DOHH2 (cell line): ENCODE results near the gene FXYD4.

Source experiments
- H3F3A ChIP-seq: fragments of 200-600 bp; sonication (generic), shearing (Covaris generic); 2 replicates; pipeline ENCODE4 v1.6.0; 2016; ENCODE audit warnings: antibody characterized with exemption, mild to moderate bottlenecking; ENCODE audit not compliant: control insufficient read depth, insufficient read depth
- H3K27ac ChIP-seq: fragments of 200-600 bp; sonication (generic); 2 replicates; pipeline ENCODE4 v1.5.1; 2014; ENCODE audit warnings: low read depth, mild to moderate bottlenecking, low read length, moderate library complexity
- H3K27me3 ChIP-seq: fragments of 200-600 bp; sonication (generic); 2 replicates; pipeline ENCODE4 v1.6.1; 2014; ENCODE audit warnings: mild to moderate bottlenecking, low read length, mixed read lengths; ENCODE audit not compliant: control insufficient read depth
- H3K36me3 ChIP-seq: fragments of 200-600 bp; sonication (generic); 2 replicates; pipeline ENCODE4 v1.6.1; 2014; ENCODE audit warnings: mild to moderate bottlenecking, low read length, moderate library complexity, mixed read lengths; ENCODE audit not compliant: control insufficient read depth
- H3K4me1 ChIP-seq: fragments of 200-600 bp; sonication (generic); 2 replicates; pipeline ENCODE4 v1.6.1; 2014; ENCODE audit warnings: mild to moderate bottlenecking, low read length, mixed read lengths; ENCODE audit not compliant: control insufficient read depth
- H3K4me2 ChIP-seq: fragments of 200-600 bp; sonication (generic); 2 replicates; pipeline ENCODE4 v1.6.0; 2014; ENCODE audit warnings: mild to moderate bottlenecking, low read length, moderate library complexity
- H3K4me3 ChIP-seq: fragments of 200-600 bp; sonication (generic); 2 replicates; pipeline ENCODE4 v1.5.1; 2014; ENCODE audit warnings: mild to moderate bottlenecking, low read length, mixed read lengths
- H3K79me2 ChIP-seq: fragments of 200-600 bp; sonication (generic); 2 replicates; pipeline ENCODE4 v1.6.1; 2014; ENCODE audit warnings: mild to moderate bottlenecking, low read length, mixed read lengths; ENCODE audit not compliant: control insufficient read depth
- H3K9me2 ChIP-seq: fragments of 200-600 bp; sonication (generic); replicated peaks from 2 replicates; pipeline ENCODE4 v1.6.1; 2014; ENCODE audit warnings: mild to moderate bottlenecking, low read length, mixed read lengths; ENCODE audit not compliant: control insufficient read depth
- H3K9me3 ChIP-seq: fragments of 200-600 bp; sonication (generic); 2 replicates; pipeline ENCODE4 v1.6.1; 2014; ENCODE audit warnings: antibody characterized with exemption, low read length, mixed read lengths; ENCODE audit not compliant: control insufficient read depth, insufficient read depth
- H4K20me1 ChIP-seq: fragments of 200-600 bp; sonication (generic); 2 replicates; pipeline ENCODE4 v1.6.0; 2014; ENCODE audit warnings: low read depth, mild to moderate bottlenecking, antibody characterized with exemption, low read length, moderate library complexity; ENCODE audit not compliant: control insufficient read depth, insufficient read depth
- CTCF ChIP-seq: fragments of 200-600 bp; sonication (generic); IDR thresholded peaks from one replicate; pipeline ENCODE4 v1.5.1; 2014; ENCODE audit warnings: antibody characterized with exemption, mild to moderate bottlenecking, low read depth, low read length; ENCODE audit not compliant: poor library complexity, severe bottlenecking
- EZH2phosphoT487 ChIP-seq: fragments of 200-600 bp; sonication (generic); IDR thresholded peaks from 2 replicates; pipeline ENCODE4 v1.6.1; 2017; ENCODE audit warnings: borderline replicate concordance, mild to moderate bottlenecking, antibody characterized with exemption, low read length, moderate library complexity, mixed read lengths

Gene FXYD4

GRCh38 chr10:43417950-43418768 is 46.7 kb downstream of the FXYD4 start:
- Histone ChIP-seq H3K4me1 (peaks cover 48% of the 10 kb centered on the region), H3K27me3 (no peaks in the 10 kb centered on the region), H3K9me2 (no peaks in the 10 kb centered on the region), H3K9me3 (no peaks in the 10 kb centered on the region), H3K79me2 (no peaks in the 10 kb centered on the region), H3K4me3 (peak overlapping the region; percentile 53), H3K27ac (peak overlapping the region; percentile 80), H3F3A (peaks cover 35% of the 10 kb centered on the region), H3K4me2 (peak overlapping the region; percentile 75), H4K20me1 (no peaks in the 10 kb centered on the region), H3K36me3 (no peaks in the 10 kb centered on the region)
- TF ChIP-seq EZH2phosphoT487 (no peak), CTCF (no peak)

GRCh38 chr10:43419997-43420368 is 48.5 kb downstream of the FXYD4 start:
- no peaks in the 10 kb centered on the region for H3K36me3 ChIP-seq
- peak overlapping the region; percentile 83 for H3K4me3 ChIP-seq
- peaks cover 48% of the 10 kb centered on the region for H3K4me1 ChIP-seq
- peaks cover 31% of the 10 kb centered on the region for H3F3A ChIP-seq
- no peaks in the 10 kb centered on the region for H3K9me3 ChIP-seq
- peak overlapping the region; percentile 79 for H3K27ac ChIP-seq
- no peaks in the 10 kb centered on the region for H3K27me3 ChIP-seq
- H3K79me2 ChIP-seq: no peaks in the 10 kb centered on the region
- H4K20me1 ChIP-seq: no peaks in the 10 kb centered on the region
- TF ChIP-seq EZH2phosphoT487: no peak
- no peak for TF ChIP-seq CTCF
- H3K4me2 ChIP-seq: peak overlapping the region; percentile 98
- H3K9me2 ChIP-seq: no peaks in the 10 kb centered on the region

GRCh38 chr10:43420369-43421200 is 49.1 kb downstream of the FXYD4 start:
- H3K27ac ChIP-seq: peak overlapping the region; percentile 79

More at GRCh38 chr10:43420369-43421200, 49.1 kb downstream of the FXYD4 start:
- Histone ChIP-seq H3K9me2 (no peaks in the 10 kb centered on the region), H3K4me1 (peaks cover 48% of the 10 kb centered on the region), H3K4me3 (peak overlapping the region; percentile 83), H3K27me3 (no peaks in the 10 kb centered on the region), H4K20me1 (no peaks in the 10 kb centered on the region), H3K79me2 (no peaks in the 10 kb centered on the region), H3K4me2 (peak overlapping the region; percentile 98), H3K36me3 (no peaks in the 10 kb centered on the region), H3K9me3 (no peaks in the 10 kb centered on the region), H3F3A (peaks cover 30% of the 10 kb centered on the region)
- TF ChIP-seq EZH2phosphoT487: no peak
- TF ChIP-seq CTCF: peak; percentile 24
